HG02885 (cell line): ENCODE results near the gene TUBGCP4.

Experiments used
- ATAC-seq: cut with Tn5 transposase; IDR thresholded peaks from one replicate; pipeline ENCODE4 v1.9.1; 2021; ENCODE audit warnings: mild to moderate bottlenecking; ENCODE audit not compliant: unreplicated experiment, poor library complexity

The TUBGCP4 gene, protein sequence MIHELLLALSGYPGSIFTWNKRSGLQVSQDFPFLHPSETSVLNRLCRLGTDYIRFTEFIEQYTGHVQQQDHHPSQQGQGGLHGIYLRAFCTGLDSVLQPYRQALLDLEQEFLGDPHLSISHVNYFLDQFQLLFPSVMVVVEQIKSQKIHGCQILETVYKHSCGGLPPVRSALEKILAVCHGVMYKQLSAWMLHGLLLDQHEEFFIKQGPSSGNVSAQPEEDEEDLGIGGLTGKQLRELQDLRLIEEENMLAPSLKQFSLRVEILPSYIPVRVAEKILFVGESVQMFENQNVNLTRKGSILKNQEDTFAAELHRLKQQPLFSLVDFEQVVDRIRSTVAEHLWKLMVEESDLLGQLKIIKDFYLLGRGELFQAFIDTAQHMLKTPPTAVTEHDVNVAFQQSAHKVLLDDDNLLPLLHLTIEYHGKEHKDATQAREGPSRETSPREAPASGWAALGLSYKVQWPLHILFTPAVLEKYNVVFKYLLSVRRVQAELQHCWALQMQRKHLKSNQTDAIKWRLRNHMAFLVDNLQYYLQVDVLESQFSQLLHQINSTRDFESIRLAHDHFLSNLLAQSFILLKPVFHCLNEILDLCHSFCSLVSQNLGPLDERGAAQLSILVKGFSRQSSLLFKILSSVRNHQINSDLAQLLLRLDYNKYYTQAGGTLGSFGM

DNA sequence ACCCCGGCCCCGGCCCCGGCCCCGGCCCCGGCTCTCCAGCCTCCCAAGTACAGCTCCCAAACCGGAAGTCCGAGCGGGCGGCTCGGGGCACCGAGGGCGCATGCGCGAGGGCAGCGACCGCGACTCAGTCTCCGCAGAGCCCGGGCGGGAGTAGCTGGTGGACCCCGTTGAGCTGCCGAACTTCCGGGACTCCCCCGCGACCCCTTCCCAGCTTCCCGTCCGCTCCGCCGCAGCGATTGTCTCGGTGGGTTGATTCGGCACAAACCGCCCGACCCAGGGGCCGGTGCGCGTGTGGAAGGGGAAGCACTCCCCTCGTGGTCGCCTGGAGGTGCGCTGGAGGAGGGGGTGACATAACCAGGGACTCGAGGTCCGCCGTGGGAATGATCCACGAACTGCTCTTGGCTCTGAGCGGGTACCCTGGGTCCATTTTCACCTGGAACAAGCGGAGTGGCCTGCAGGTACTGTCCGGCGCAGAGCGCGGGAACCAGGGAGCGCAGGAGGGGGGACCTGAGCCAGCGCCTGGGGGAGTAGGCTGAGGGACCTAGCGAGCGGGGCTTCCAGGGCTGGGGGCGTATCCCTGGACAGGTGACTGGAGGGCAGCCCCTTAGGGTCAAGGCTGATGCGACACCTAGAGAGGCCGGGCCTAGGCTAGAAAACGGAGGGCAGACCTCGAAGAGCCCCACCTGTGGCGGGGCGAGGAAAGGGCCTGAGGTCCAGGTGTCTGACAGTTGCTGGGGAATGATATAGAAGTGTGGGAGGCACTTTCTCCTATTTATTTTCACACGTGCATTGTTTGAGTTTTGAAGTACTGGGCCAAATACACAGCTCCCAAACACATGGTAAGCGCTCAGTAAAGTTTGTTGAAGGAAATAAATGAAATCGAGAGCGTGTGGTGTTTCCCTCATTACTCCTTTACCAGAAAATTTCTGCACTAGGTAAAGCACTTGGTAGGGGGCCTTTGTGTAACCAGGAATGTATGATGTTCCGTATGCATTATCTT lies at the start of gene TUBGCP4, which contains the start of gene ZSCAN29:
TUBGCP4 (plus strand) TSS at position 127 of the 1,000 bp plus-strand sequence; CDS start at position 381, 254 bp downstream.
ZSCAN29 (minus strand) TSS at position 69 of the 1,000 bp plus-strand sequence. CDS start 1,130 bp downstream, outside the sequence.
- peak; percentile 86 for ATAC-seq

DNA sequence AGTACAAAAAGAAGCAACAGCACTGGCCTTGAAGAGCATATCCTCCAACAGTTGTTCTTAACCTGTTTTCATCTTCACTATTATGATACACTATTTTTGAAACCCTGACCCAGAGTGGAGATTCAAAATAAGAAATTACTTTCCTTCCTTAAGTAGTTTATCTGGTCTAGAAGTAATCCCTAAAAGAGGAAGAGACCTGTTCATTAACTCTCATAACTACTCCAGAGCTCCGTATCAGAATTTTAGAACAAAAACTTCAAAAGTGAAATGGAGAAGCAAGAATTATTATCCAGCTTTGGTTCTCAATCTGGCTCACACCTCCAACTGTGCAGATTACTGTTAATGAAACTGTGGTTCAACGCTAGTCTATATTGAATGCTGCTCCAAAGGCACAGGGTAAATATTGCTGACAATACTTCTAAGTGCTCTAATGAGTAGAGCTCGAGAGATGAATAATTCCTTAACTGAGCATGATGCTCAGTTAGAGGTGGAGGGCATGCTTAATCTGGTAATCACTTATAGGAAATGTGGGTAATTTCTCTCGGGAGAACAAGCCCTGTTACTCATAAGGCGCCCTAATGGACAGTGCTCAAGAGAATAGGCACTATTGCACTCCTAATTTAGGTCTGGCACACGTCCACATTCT lies 45.7 kb upstream of the TUBGCP4 start:
- ATAC-seq = no peak

DNA sequence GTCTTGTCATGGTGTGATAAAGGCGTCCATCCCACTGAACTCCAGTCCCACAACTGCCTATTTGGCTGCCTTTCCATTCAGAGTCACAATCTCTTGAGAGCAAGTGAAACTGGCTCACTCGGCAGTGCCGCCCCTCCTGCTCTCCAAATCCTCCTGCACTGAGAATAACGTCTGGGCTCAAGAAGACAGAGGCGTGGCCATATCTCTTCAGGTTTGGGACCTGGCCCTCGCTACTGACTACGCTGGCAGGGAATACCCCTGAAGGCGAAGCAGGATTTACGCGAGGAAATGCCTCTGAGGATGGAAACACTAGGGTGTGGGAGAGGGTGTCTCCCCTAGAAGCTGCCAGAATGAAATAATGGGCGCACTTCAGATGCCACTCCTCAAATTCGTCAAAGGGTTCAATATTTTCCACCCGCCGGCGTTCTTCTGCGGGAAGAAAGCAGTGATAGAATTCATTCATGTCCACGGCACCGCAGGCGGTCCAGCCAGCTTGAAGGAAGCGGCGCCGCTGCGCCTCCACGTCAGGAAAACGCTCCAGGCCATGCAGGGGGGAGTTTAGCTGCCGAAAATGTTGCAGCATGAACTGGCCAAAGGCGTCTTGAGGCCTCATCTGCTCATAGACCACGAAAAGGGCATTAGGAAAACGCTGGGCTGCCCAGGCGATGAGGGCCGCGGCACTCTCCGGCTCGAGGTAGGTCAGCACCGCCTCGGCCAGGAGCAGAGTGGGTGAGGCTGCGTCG lies 41.5 kb upstream of the TUBGCP4 start:
- no peak for ATAC-seq

DNA sequence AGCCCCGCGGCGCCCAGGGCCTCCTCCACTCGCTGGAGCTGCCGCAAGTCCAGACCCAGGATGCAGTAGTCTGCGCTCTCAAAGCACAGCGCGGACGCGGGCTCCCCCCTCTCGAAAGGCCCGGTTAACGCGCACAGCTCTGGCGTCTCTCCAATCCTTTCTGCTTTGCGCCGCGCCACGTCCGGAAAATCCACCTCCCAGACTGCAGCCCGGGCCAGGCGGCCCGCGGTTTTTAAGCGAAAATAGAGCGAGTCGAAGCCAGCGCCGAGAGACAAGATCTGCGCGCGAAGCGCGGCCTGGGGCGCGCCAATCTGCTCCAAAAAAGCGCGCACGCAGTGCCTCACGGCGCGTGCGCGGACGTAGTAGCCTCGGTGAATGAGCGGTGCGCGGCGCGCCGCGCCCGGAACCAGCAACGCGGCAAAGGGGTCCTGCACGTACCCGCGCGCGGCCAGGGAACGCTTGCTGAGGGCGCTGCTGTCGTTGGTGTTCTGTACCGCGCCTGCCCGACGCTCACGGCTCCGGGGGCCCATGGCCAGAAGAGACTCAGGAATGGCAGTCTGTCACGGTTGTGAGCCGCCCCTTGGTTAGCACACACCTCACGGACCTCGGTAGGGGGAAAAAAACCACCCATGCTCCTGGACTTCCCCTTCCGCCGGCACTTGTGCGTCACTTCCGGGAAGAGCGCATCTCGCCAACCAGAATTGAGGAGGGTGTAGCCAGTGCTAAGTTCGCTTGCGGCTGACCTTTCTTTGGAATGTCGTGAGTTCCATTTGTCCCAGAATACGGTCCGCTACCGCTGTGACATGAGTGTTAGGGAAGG lies 40.7 kb upstream of the TUBGCP4 start, which contains the start of gene LCMT2:
LCMT2 (minus strand) TSS at position 614 of the 820 bp plus-strand sequence; CDS start at position 530, 84 bp downstream.
- ATAC-seq = peak; percentile 91

DNA sequence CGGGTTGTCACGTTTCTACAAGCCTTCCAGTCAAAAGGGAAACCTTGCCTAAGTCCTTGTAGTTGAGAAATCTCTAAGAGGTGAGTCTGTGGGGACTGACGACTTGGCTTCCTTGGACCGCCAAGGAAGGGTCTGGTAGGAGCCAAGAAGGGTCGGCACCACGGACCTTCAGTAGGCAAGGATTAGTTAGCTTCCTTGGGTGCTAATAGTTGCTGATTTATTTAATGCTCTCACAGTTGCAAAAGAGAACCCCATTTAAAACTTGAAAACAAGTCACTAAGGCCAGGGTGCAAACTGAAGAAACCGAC lies 40.2 kb upstream of the TUBGCP4 start:
- peak; percentile 26 for ATAC-seq

DNA sequence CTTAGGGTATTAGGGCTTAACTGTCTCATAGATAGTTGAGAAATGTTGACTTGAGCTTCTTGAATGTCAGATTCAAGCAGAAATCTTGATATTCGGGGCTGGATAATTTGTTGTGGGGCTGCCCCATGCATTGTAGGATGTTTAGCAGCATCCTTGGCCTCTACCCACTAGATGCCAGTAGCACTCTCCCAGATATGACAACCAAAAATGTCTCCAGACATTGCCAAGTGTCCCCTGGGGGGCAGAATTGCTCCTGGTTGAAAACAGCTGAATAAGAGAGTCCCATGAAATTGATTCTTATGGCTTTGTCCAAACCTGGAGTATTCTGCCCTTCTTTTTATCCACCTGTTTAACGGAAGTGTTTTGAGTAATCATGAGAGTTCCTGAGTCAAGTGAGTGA lies 24.6 kb upstream of the TUBGCP4 start:
- no peak for ATAC-seq

DNA sequence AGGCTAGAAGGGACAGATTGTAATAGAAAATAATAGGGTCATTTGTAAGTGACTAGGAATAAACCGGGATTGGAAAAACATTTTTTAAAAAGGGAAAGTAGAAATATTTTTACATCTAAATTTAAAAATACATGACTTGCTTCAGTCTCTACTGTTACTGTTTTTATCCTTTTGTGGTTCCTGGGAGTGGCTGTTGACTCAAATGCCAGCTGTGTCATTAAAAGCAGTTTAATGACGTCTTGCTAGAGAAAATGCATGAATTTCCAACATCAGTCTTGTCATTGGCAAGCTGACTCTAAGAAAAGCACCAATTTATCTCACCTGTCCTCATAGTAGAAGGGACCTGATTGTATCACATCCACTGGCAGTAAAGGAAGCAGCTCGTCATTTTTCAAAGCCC lies 23.8 kb upstream of the TUBGCP4 start:
- no peak for ATAC-seq

DNA sequence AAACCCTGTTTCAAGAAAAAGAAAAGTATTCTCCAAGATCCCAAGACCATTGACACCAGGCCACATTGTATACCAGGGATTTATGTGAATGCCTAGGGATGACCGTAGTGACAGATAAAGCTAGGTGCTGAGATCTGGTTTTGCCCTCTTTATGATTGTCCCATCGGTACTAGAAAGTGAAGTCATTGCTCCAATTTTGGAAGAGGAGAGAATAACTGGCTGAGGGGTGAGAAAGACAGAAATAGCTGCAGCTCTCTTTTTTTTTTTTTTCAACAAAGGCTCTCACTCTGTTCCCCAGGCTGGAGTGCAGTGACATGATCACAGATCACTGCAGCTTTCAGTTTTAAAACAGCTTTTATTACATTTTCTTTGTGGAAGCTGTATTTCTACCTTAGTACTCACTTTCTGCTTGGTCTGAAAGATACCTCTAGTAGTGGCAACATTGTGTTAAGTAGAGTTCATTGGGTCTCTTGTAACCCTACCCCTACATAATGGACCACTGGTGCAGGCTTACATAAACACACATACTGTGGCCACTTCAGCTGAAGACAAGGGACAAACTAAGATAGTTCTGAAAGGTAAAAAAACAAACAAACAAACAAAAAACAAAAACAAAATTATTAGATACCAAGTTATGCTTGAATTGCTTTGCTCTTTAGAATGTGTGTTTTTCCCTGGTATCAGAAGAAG lies 18.1 kb upstream of the TUBGCP4 start:
- no peak for ATAC-seq

DNA sequence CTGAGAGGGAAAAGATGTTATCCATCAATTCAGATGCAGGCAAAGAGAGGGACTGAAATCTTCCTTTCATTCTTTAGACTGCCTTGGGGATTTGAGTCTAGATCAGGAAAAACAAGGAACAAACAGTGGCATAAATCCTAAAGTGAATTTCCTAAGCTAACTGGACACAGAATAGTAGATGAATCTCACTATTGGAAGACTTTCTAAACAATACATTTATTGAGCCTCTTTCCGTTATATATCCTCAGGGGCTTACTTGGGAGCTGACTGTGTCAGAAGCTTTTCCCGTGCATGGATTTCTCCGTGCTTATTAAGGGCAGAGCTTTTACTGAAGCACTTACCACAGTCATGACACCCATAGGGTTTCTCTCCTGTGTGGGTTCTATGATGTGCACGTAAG lies 10.1 kb upstream of the TUBGCP4 start:
- no peak for ATAC-seq

DNA sequence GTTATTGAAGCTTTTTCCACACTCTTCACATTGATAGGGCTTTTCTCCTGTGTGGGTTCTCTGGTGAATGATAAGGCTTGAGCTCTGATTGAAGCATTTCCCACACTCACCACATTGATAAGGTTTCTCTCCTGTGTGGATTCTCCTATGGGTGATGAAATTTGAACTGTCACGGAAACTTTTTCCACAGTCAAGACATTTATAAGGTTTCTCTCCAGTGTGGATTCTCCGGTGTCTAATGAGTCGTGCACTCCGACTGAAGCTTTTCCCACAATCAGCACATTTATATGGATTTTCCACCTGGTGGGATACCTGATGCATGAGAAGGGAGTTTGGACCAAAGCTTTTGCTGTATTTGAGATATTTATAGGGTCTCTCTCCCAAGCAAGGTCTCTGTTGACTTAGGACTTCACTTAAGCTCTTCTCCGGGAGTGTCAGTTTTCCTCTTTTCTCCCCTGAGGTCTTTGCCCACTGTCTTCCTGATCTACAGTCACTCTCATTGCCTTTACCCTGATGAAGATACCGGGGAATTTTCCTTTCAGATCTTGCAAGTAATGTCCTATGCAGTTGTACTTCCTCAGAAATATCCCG lies 9.5 kb upstream of the TUBGCP4 start:
- no peak for ATAC-seq

DNA sequence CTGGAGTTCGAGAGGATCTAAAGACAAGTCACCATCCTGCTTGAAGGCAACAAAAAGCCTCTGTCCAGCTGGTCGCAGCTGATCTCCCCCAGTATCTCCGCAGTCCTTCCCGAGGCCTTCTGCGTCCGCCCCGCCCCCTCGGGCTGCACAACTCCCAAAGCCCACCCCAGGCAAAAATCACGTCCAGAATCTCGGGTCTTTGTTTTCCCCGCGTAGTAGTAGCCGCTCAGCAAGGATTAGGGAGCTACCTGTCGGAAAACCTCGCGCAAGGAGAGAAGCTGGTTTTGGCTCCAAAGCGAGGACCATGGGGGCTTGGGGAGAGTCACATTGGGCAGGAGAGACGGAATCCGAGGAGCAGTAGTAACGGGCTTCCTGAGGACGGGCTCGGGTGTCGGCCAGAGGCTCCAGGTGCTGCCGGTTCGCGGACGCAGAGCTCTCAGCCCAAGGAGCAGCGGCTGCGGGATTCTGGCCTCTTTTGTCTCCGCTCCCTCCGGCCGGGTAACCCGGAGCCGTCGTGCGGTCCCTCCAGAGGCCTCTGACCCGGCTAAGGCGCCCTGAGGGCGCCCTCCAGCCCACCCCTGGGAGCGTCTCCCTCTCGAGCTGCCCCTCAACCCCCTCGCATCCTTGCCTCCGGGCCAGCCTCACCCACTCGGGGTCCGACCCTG lies 459 bp upstream of the TUBGCP4 start:
- peak; percentile 38 for ATAC-seq

DNA sequence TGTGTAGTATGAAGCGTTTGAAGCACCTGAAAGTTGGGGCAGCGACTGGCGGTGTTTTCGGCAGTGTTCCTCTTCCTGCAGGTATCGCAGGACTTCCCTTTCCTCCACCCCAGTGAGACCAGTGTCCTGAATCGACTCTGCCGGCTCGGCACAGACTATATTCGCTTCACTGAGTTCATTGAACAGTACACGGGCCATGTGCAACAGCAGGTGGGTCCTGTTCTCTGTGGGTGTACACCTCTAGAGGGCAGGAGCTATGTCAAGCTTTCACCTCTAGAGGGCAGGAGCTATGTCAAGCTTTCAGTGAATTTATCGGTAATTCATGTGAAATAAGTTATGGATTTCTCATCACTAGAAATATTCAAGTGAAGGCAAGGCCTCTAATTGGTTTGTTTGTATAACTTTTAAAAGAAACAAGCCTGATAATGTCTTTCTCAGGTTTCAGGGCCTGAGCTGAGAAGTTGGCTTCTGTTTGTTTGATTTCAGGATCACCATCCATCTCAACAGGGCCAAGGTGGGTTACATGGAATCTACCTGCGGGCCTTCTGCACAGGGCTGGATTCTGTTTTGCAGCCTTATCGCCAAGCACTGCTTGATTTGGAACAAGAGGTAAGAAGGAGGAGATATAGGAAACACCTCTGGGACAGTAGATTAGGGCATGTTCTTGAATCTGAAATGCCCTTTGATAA lies 5.3 kb downstream of the TUBGCP4 start:
- peak; percentile 54 for ATAC-seq

DNA sequence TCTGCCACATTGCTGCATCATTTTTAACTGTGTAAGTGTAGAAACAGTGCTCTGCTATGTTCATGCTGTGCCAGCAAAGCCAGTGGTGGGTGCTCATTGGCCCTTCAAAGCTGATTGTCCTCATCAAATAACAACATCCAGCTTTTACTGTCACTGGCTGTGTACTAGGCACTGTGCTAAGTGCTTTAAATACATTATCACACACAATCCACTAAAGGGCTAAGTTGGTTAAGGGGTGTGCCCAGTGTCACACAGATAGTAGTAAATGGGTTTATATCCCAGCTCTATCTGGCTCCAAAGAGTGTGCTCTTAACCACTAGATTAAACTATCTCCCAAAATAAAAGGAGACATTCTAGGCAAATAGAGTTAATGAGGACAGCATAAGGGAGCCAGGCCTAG lies 7.7 kb downstream of the TUBGCP4 start:
- ATAC-seq = no peak

DNA sequence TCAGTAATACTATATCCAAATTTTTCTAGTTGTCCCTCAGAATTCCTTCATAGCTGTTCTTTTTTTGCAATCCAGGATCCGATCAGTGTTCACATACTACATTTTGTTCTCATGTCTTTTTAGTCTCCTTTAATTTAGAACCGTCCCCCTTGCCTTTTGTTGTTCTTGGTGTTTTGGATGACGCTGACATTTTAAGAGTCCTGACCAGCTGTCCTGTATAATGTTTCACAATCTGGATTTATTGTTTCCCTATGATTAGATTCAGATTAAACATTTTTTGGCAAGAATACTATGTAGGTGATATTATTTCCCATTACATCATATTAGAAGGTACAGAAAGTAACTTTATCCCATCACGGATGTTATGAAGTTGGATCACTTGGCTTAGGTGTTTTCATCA lies 11.4 kb downstream of the TUBGCP4 start:
- ATAC-seq = no peak

DNA sequence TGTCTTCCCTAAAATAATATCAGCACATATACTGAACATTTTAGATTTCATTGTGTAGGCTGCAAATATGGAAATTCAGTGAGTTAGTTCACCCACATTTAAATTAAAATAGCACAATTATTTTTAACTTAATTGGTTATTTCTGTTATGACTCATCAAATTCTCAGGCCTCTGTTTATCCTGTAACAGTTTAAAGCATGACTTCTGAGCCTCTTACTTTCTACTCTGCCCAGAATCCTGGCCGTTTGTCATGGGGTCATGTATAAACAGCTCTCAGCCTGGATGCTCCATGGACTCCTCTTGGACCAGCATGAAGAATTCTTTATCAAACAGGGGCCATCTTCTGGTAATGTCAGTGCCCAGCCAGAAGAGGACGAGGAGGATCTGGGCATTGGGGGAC lies 12.2 kb downstream of the TUBGCP4 start:
- ATAC-seq = no peak

DNA sequence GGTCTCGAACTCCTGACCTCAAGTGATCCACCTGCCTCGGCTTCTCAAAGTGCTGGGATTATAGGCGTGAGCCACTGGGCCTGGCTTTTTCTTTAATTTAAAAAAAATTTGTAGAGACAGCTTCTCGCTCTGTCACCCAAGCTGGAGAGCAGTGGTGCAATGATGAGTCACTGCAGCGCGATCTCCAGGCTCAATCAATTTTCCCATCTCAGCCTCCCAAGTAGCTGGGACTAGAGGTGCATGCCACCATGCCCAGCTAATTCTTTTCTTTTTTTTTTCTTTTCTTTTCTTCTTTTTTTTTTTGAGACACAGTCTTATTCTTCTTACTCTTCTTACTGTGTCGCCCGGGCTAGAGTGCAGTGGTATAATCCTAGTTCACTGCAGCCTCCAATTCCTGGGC lies 19.8 kb downstream of the TUBGCP4 start:
- no peak for ATAC-seq
